CD4-positive, CD25-positive, alpha-beta regulatory T cell (primary cell): ENCODE results near the gene FBXO41. TPM values are rescaled to one million over a fixed set of nuclear protein-coding genes. Genes with fewer than 3 reads are reported as not detected.
A peak's percentile ranks its signal among the peaks of the same experiment; 100 is the strongest.

ENCODE experiments used
- ATAC-seq, 2 donors: fragments of 150-1000 bp; cut with Tn5 transposase; one replicate each; pipeline ENCODE4 v1.10.0; 2021; ENCODE audit warnings: low read depth in 2 of 2, moderate number of reproducible peaks in 2 of 2, moderate library complexity in 1 of 2
- DNase-seq, 3 donors: peaks; one replicate each; pipeline versions ENCODE4 v3.0.0 to v3.0.0-alpha.2; 2012 to 2022; ENCODE audit warnings: mixed read lengths in 1 of 3
- H3K27ac ChIP-seq: one replicate; pipeline ENCODE4 v1.7.0; 2013; ENCODE audit warnings: mild to moderate bottlenecking, low read length; ENCODE audit not compliant: insufficient read depth, poor library complexity, severe bottlenecking
- H3K27me3 ChIP-seq: one replicate; pipeline ENCODE4 v1.7.0; 2013; ENCODE audit warnings: low read length; ENCODE audit not compliant: control insufficient read depth, insufficient read depth
- H3K36me3 ChIP-seq: one replicate; pipeline ENCODE4 v1.7.0; 2013; ENCODE audit warnings: mild to moderate bottlenecking, low read length, moderate library complexity; ENCODE audit not compliant: control insufficient read depth, insufficient read depth
- H3K4me1 ChIP-seq: 2 replicates; pipeline ENCODE4 v1.7.0; 2013; ENCODE audit warnings: mild to moderate bottlenecking, low read length; ENCODE audit not compliant: insufficient read depth, control insufficient read depth, poor library complexity, severe bottlenecking
- H3K4me3 ChIP-seq: one replicate; pipeline ENCODE4 v1.7.0; 2013; ENCODE audit warnings: low read depth, mild to moderate bottlenecking, low read length, moderate library complexity
- H3K9me3 ChIP-seq, 2 experiments: 1 replicate in 1 of 2; 2 replicates in 1 of 2; pipeline ENCODE4 v1.7.0; 2013; ENCODE audit warnings: low read length in 2 of 2, mild to moderate bottlenecking in 1 of 2, moderate library complexity in 1 of 2; ENCODE audit not compliant: control insufficient read depth in 2 of 2
- H3K27ac Mint-ChIP-seq, 3 donors: one replicate each; pipeline ENCODE4 v1.8.0; 2020 to 2022; ENCODE audit warnings: mild to moderate bottlenecking in 3 of 3, mixed read lengths in 3 of 3, moderate library complexity in 2 of 3
- H3K27me3 Mint-ChIP-seq: one replicate; pipeline ENCODE4 v1.8.0; 2022; ENCODE audit warnings: mild to moderate bottlenecking, mixed read lengths
- H3K36me3 Mint-ChIP-seq: one replicate; pipeline ENCODE4 v1.8.0; 2020; ENCODE audit warnings: mixed read lengths
- H3K4me1 Mint-ChIP-seq, 4 donors: one replicate each; pipeline ENCODE4 v1.8.0; 2020 to 2022; ENCODE audit warnings: mixed read lengths in 4 of 4, mild to moderate bottlenecking in 1 of 4
- H3K4me3 Mint-ChIP-seq, 4 donors: one replicate each; pipeline ENCODE4 v1.8.0; 2020 to 2022; ENCODE audit warnings: mild to moderate bottlenecking in 4 of 4, mixed read lengths in 4 of 4, moderate library complexity in 3 of 4
- H3K9me3 Mint-ChIP-seq, 7 donors: one replicate each; pipeline ENCODE4 v1.8.0; 2020 to 2022; ENCODE audit warnings: mixed read lengths in 7 of 7, mild to moderate bottlenecking in 3 of 7, moderate library complexity in 2 of 7
- polyA plus RNA-seq, 4 donors: library from polyadenylated mRNA; unstranded; fragments of 300-500 nt; fragmentation: Illumina TruSeq; gene quantifications; one replicate each; pipeline ENCODE4 v1.2.3, GENCODE V29; 2021
- total RNA-seq: library from RNA; stranded (reverse); gene quantifications from one replicate; pipeline ENCODE4 v1.2.3, GENCODE V29; 2022

Gene FBXO41
- total and polyA plus RNA-seq, 5 donors from 2014 or later = 0.51 to 17.4 (median 1.0) TPM

- Mint-ChIP-seq H3K4me3 (peak within 1 kb of the TSS; percentile 95 to 99 (median 98)), H3K27me3 (no peaks in the 10 kb centered on the region), H3K27ac (peak within 1 kb of the TSS; percentile 88 to 95 (median 93)), H3K4me1 (peaks cover 12 to 43% (median 30%) of the 10 kb centered on the region in 4 donors), H3K36me3 (peaks cover 5% of the 10 kb centered on the region), H3K9me3 (no peaks in the 10 kb centered on the region)
- Histone ChIP-seq H3K9me3 (no peaks in the 10 kb centered on the region), H3K4me3 (peak within 1 kb of the TSS; percentile 93), H3K27ac (peak within 1 kb of the TSS; percentile 95), H3K4me1 (peaks cover 43% of the 10 kb centered on the region), H3K36me3 (peaks cover 4% of the 10 kb centered on the region), H3K27me3 (no peaks in the 10 kb centered on the region)
- DNase-seq (peak; percentile 95 to 98 (median 96)), ATAC-seq (peak; percentile 85 to 88)
Measured at GRCh38 chr2:73233154-73233931, 50.9 kb downstream of the FBXO41 start, which contains the start of gene PRADC1. Gene PRADC1, minus strand, starts transcription at chr2:73233239. Its CDS starts 79 bp downstream, at chr2:73233160.

- H3K4me1 ChIP-seq = peaks cover 43% of the 10 kb centered on the region
- no peaks in the 10 kb centered on the region for H3K27me3 ChIP-seq
- Mint-ChIP-seq H3K4me3 (peak overlapping the region; percentile 95 to 99 (median 98)), H3K36me3 (peaks cover 5% of the 10 kb centered on the region), H3K9me3 (no peaks in the 10 kb centered on the region), H3K27me3 (no peaks in the 10 kb centered on the region), H3K27ac (peak overlapping the region in 2 of 3 donors; percentile 88 to 93), H3K4me1 (peaks cover 12 to 39% (median 27%) of the 10 kb centered on the region in 4 donors)
- H3K9me3 ChIP-seq = no peaks in the 10 kb centered on the region
- peaks cover 2% of the 10 kb centered on the region for H3K36me3 ChIP-seq
- no peak for ATAC-seq
- DNase-seq = peak in 2 of 3 donors; percentile 10 to 67
- peak overlapping the region; percentile 95 for H3K27ac ChIP-seq
- peak overlapping the region; percentile 93 for H3K4me3 ChIP-seq
Measured at GRCh38 chr2:73232403-73233153, 51.7 kb downstream of the FBXO41 start.

GRCh38 chr2:73228631-73229030 lies 55.6 kb downstream of the FBXO41 start:
- Histone ChIP-seq H3K27ac (no peak overlapping the region), H3K4me3 (no peak overlapping the region), H3K27me3 (no peaks in the 10 kb centered on the region), H3K36me3 (peaks cover 8% of the 10 kb centered on the region), H3K9me3 (no peaks in the 10 kb centered on the region), H3K4me1 (peaks cover 8% of the 10 kb centered on the region)
- H3K4me1 Mint-ChIP-seq = peaks cover 0 to 8% (median 4%) of the 10 kb centered on the region in 4 donors
- H3K9me3 Mint-ChIP-seq = no peaks in the 10 kb centered on the region
- ATAC-seq = no peak
- H3K36me3 Mint-ChIP-seq = peaks cover 2% of the 10 kb centered on the region
- peak overlapping the region in 1 of 4 donors; percentile 47 for H3K4me3 Mint-ChIP-seq
- H3K27me3 Mint-ChIP-seq = no peaks in the 10 kb centered on the region
- H3K27ac Mint-ChIP-seq = no peak overlapping the region
- DNase-seq = no peak

GRCh38 chr2:73227086-73227485 lies 57.2 kb downstream of the FBXO41 start:
- H3K36me3 Mint-ChIP-seq = peaks cover 10% of the 10 kb centered on the region
- Histone ChIP-seq H3K4me1 (no peaks in the 10 kb centered on the region), H3K27ac (no peak overlapping the region), H3K9me3 (no peaks in the 10 kb centered on the region), H3K27me3 (no peaks in the 10 kb centered on the region), H3K36me3 (peaks cover 22% of the 10 kb centered on the region), H3K4me3 (no peak overlapping the region)
- no peak for DNase-seq
- ATAC-seq = no peak
- H3K4me3 Mint-ChIP-seq = no peak overlapping the region
- H3K4me1 Mint-ChIP-seq = peaks cover 0 to 4% (median 0%) of the 10 kb centered on the region in 4 donors
- no peak overlapping the region for H3K27ac Mint-ChIP-seq
- H3K9me3 Mint-ChIP-seq = no peaks in the 10 kb centered on the region
- H3K27me3 Mint-ChIP-seq = no peaks in the 10 kb centered on the region

- ATAC-seq (no peak), DNase-seq (no peak)
- Mint-ChIP-seq H3K36me3 (peaks cover 18% of the 10 kb centered on the region), H3K27ac (peak overlapping the region in 1 of 3 donors; percentile 63), H3K9me3 (no peaks in the 10 kb centered on the region), H3K4me3 (peak overlapping the region in 1 of 4 donors; percentile 84), H3K4me1 (peaks cover 0 to 3% (median 0%) of the 10 kb centered on the region in 4 donors), H3K27me3 (no peaks in the 10 kb centered on the region)
- H3K4me1 ChIP-seq = no peaks in the 10 kb centered on the region
- H3K27ac ChIP-seq = no peak overlapping the region
- peaks cover 36% of the 10 kb centered on the region for H3K36me3 ChIP-seq
- H3K9me3 ChIP-seq = no peaks in the 10 kb centered on the region
- no peaks in the 10 kb centered on the region for H3K27me3 ChIP-seq
- no peak overlapping the region for H3K4me3 ChIP-seq
Measured at GRCh38 chr2:73225513-73226360, 58.5 kb downstream of the FBXO41 start.

- Histone ChIP-seq H3K4me3 (no peak overlapping the region), H3K36me3 (peaks cover 47% of the 10 kb centered on the region), H3K4me1 (no peaks in the 10 kb centered on the region), H3K27ac (no peak overlapping the region), H3K9me3 (no peaks in the 10 kb centered on the region), H3K27me3 (no peaks in the 10 kb centered on the region)
- no peaks in the 10 kb centered on the region for H3K4me1 Mint-ChIP-seq
- H3K4me3 Mint-ChIP-seq = no peak overlapping the region
- ATAC-seq (no peak), DNase-seq (no peak)
- no peaks in the 10 kb centered on the region for H3K9me3 Mint-ChIP-seq
- peaks cover 22% of the 10 kb centered on the region for H3K36me3 Mint-ChIP-seq
- H3K27me3 Mint-ChIP-seq = no peaks in the 10 kb centered on the region
- no peak overlapping the region for H3K27ac Mint-ChIP-seq
Measured at GRCh38 chr2:73223821-73224220, 60.5 kb downstream of the FBXO41 start.

GRCh38 chr2:73218298-73218697 lies 66.0 kb downstream of the FBXO41 start:
- peaks cover 22% of the 10 kb centered on the region for H3K36me3 Mint-ChIP-seq
- no peaks in the 10 kb centered on the region for H3K9me3 ChIP-seq
- peaks cover 38% of the 10 kb centered on the region for H3K36me3 ChIP-seq

More at GRCh38 chr2:73218298-73218697, 66.0 kb downstream of the FBXO41 start:
- Mint-ChIP-seq H3K27me3 (no peaks in the 10 kb centered on the region), H3K27ac (no peak overlapping the region), H3K9me3 (no peaks in the 10 kb centered on the region), H3K4me3 (peak overlapping the region in 1 of 4 donors; percentile 9), H3K4me1 (peaks cover 14 to 33% (median 22%) of the 10 kb centered on the region in 4 donors)
- no peak overlapping the region for H3K27ac ChIP-seq
- peaks cover 11% of the 10 kb centered on the region for H3K4me1 ChIP-seq
- H3K4me3 ChIP-seq = no peak overlapping the region
- ATAC-seq (no peak), DNase-seq (no peak)
- no peaks in the 10 kb centered on the region for H3K27me3 ChIP-seq
